ENCODE measurements around the gene RFX8.

DNA sequence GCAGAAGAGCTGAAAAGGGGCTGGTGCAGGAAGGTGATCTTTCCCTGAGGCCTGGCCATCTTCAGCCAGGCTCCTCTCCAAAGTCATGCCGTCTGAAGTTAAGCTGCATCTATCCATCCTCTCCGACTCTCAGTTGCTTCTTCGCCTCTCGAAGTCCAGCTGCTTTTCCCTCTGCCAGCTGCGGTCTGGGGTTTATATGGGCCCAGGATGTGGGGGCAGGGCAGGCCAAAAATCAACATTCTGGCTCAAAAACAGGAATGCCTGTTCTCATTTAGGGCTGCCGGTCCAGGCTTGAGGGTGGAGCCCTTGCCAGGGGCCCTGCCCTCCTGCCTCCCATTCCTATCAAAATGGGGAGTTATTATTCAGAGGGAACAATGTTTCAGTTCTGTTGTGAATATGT lies 118.9 kb downstream of the RFX8 start:
- TF ChIP-seq POLR2AphosphoS5 (IDR thresholded peaks at IDR 0.05; ENCODE audit: low read depth, low read length): no peak
- no peak for TF ChIP-seq POLR2A (IDR thresholded peaks at IDR 0.05; ENCODE audit: low read depth, low read length)
- no peak for TF ChIP-seq TAF1 (IDR thresholded peaks at IDR 0.05; ENCODE audit: low read depth, low read length)
- TF ChIP-seq POU2F2 (IDR thresholded peaks at IDR 0.05; ENCODE audit: low read depth, low read length): no peak
- TF ChIP-seq SPI1 (IDR thresholded peaks at IDR 0.05; ENCODE audit: low read depth, low read length): no peak
- no peak for TF ChIP-seq PAX5 (IDR thresholded peaks at IDR 0.05; ENCODE audit: insufficient read depth, low read length, severe bottlenecking)

All from GM12891 (cell line).